OCI-LY7 (cell line): ENCODE measurements around the gene RHBDL2. TPM values are rescaled to one million over a fixed set of nuclear protein-coding genes. Genes with fewer than 3 reads are reported as not detected.
A peak's percentile ranks its signal among the peaks of the same experiment; 100 is the strongest.

Experiments used
- BruUV-seq: library from RNA; stranded (reverse); fragments of 400-500 nt; replicated peaks from 2 replicates; lab custom pipeline; 2021; lab: Mats Ljungman, UMichigan
- CTCF ChIA-PET: fragments of 300-600 bp; sonication (Branson Sonifier 250); formaldehyde crosslinking; loops from one replicate; lab custom pipeline; 2022; ENCODE audit warnings: antibody characterized with exemption; ENCODE audit not compliant: unreplicated experiment; lab: Charles Lee
- POLR2A ChIA-PET: fragments of 300-600 bp; sonication (Branson Sonifier 250); formaldehyde crosslinking; loops from one replicate; lab custom pipeline; 2022; ENCODE audit warnings: antibody characterized with exemption; lab: Charles Lee
- DNase-seq: peaks from one replicate; pipeline ENCODE4 v3.0.0-alpha.2; 2015; ENCODE audit warnings: low spot score
- H2AFZ ChIP-seq: fragments of 200-600 bp; sonication (generic), shearing (Covaris generic); 2 replicates; pipeline ENCODE4 v1.6.1; 2014; ENCODE audit warnings: mild to moderate bottlenecking, antibody characterized with exemption, low read length, moderate library complexity
- H3K27ac ChIP-seq: fragments of 200-600 bp; sonication (generic); 2 replicates; pipeline ENCODE4 v1.5.1; 2014; ENCODE audit warnings: mixed run types, low read depth, mild to moderate bottlenecking, moderate library complexity, low read length, inconsistent platforms; ENCODE audit not compliant: poor library complexity, severe bottlenecking
- H3K36me3 ChIP-seq: fragments of 200-600 bp; sonication (generic); 2 replicates; pipeline ENCODE4 v1.6.1; 2014; ENCODE audit warnings: mild to moderate bottlenecking, antibody characterized with exemption, low read length, moderate library complexity, mixed read lengths; ENCODE audit not compliant: insufficient read depth
- H3K4me1 ChIP-seq: fragments of 200-600 bp; sonication (generic); 2 replicates; pipeline ENCODE4 v1.5.1; 2014; ENCODE audit warnings: mild to moderate bottlenecking, low read length; ENCODE audit not compliant: insufficient read depth, poor library complexity, severe bottlenecking
- H3K4me2 ChIP-seq: fragments of 200-600 bp; sonication (generic); 2 replicates; pipeline ENCODE4 v1.6.1; 2014; ENCODE audit warnings: mild to moderate bottlenecking, low read length
- H3K4me3 ChIP-seq: fragments of 200-600 bp; sonication (generic); 2 replicates; pipeline ENCODE4 v1.5.1; 2014; ENCODE audit warnings: mild to moderate bottlenecking, low read depth, low read length; ENCODE audit not compliant: poor library complexity, severe bottlenecking
- H3K79me2 ChIP-seq: fragments of 200-600 bp; sonication (generic); 2 replicates; pipeline ENCODE4 v1.6.1; 2016; ENCODE audit warnings: low read depth, mild to moderate bottlenecking, low read length, moderate library complexity, mixed read lengths; ENCODE audit not compliant: insufficient read depth
- H3K9me2 ChIP-seq: fragments of 200-600 bp; sonication (generic); 2 replicates; pipeline ENCODE4 v1.6.1; 2016; ENCODE audit warnings: mild to moderate bottlenecking, low read length, mixed read lengths; ENCODE audit not compliant: insufficient read depth
- H3K9me3 ChIP-seq: fragments of 200-600 bp; sonication (generic); 2 replicates; pipeline ENCODE4 v1.6.1; 2014; ENCODE audit warnings: mild to moderate bottlenecking, mixed run types, low read length, mixed read lengths
- H4K20me1 ChIP-seq: fragments of 200-600 bp; sonication (generic); 2 replicates; pipeline ENCODE4 v1.6.1; 2014; ENCODE audit warnings: mild to moderate bottlenecking, antibody characterized with exemption, low read length, moderate library complexity, mixed read lengths; ENCODE audit not compliant: insufficient read depth
- EZH2phosphoT487 ChIP-seq: fragments of 200-600 bp; sonication (generic); IDR thresholded peaks from 2 replicates; pipeline ENCODE4 v1.6.1; 2018; ENCODE audit warnings: low read depth, borderline replicate concordance, mild to moderate bottlenecking, mixed run types, antibody characterized with exemption, low read length, moderate library complexity, mixed read lengths
- intact Hi-C: fragments of 100-400 bp; cut with micrococcal nuclease; formaldehyde crosslinking; loops from one replicate; pipeline ENCODE4 v1.10.0; 2022; ENCODE audit not compliant: unreplicated experiment
- total RNA-seq, 2 experiments: library from RNA; depleted of rRNA in 1 of 2; stranded (reverse); fragments of >200 nt in 1 of 2; shearing (Covaris generic) in 1 of 2; gene quantifications; 2 replicates each; pipeline ENCODE4 v1.2.3, GENCODE V29; 2014 to 2022
- TF ChIP-seq, protein P1 (sequence below): fragments of 200-600 bp; sonication (generic); conservative IDR thresholded peaks from 2 replicates; pipeline ENCODE4 v1.5.1; 2014; ENCODE audit warnings: mild to moderate bottlenecking, antibody characterized with exemption, low read length, moderate library complexity, mixed read lengths

RHBDL2 gene
- total RNA-seq, 2 experiments from 2014 or later, result not detected

- H3K27ac ChIP-seq, result no peak overlapping the region
- CTCF ChIA-PET, result no interaction called here
- no TSS peak for BruUV-seq
- peak; percentile 65 for DNase-seq
- POLR2A ChIA-PET, result interaction anchor here (0.7 kb wide), 1 partner anchor 273 kb away, joined by 4 read pairs; no protein-coding TSS in a partner anchor
- intact Hi-C loops, result loop anchor here (2.0 kb wide), 1 partner anchor 14 kb away; the partner anchor contains the start of gene MYCBP
- H3K9me2 ChIP-seq, result no peaks in the 10 kb centered on the region
- peak overlapping the region; percentile 91 for H3K4me3 ChIP-seq
- TF ChIP-seq EZH2phosphoT487, result no peak
- TF ChIP-seq, protein P1, sequence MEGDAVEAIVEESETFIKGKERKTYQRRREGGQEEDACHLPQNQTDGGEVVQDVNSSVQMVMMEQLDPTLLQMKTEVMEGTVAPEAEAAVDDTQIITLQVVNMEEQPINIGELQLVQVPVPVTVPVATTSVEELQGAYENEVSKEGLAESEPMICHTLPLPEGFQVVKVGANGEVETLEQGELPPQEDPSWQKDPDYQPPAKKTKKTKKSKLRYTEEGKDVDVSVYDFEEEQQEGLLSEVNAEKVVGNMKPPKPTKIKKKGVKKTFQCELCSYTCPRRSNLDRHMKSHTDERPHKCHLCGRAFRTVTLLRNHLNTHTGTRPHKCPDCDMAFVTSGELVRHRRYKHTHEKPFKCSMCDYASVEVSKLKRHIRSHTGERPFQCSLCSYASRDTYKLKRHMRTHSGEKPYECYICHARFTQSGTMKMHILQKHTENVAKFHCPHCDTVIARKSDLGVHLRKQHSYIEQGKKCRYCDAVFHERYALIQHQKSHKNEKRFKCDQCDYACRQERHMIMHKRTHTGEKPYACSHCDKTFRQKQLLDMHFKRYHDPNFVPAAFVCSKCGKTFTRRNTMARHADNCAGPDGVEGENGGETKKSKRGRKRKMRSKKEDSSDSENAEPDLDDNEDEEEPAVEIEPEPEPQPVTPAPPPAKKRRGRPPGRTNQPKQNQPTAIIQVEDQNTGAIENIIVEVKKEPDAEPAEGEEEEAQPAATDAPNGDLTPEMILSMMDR, result no peak
- H3K9me3 ChIP-seq, result no peaks in the 10 kb centered on the region
- H3K4me1 ChIP-seq, result peaks cover 18% of the 10 kb centered on the region
- peaks cover 41% of the 10 kb centered on the region for H3K36me3 ChIP-seq
- peaks cover 32% of the 10 kb centered on the region for H3K79me2 ChIP-seq
- 0 out of 2 replicates have a peak, but pooled peaks cover 4% of the 10 kb centered on the region for H4K20me1 ChIP-seq
- H2AFZ ChIP-seq, result peak overlapping the region; percentile 23; the same call in 1 of the 2 replicates
- H3K4me2 ChIP-seq, result peak overlapping the region; percentile 84
Measured at GRCh38 chr1:38858833-38859560, 82.6 kb downstream of the RHBDL2 start.

DNA sequence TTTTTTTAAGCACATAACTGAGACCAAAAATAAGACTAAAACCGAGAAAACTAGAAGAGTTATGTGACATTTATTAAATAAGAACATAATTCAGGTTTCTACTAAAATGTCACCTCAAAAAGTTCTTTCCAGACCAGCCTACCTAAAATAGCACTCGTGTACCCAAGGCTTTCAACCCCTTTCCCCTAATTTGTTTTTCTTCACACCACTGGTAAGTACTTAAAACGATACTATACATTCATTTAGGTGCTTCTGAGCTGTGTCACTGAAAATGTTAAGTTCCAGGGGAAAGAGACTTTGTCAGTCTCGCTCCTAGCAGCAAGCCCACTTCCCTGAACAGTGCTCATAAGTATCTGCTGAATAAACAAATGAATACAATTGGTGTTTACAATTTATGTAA, 88.8 kb downstream of the RHBDL2 start:
- Histone ChIP-seq H3K9me3 (no peaks in the 10 kb centered on the region), H3K79me2 (peaks cover 12% of the 10 kb centered on the region), H3K9me2 (no peaks in the 10 kb centered on the region), H3K4me1 (peaks cover 9% of the 10 kb centered on the region), H3K36me3 (peaks cover 60% of the 10 kb centered on the region), H2AFZ (no peak overlapping the region), H4K20me1 (0 out of 2 replicates have a peak, but pooled peaks cover under 1% of the 10 kb centered on the region), H3K27ac (no peak overlapping the region), H3K4me2 (no peak overlapping the region), H3K4me3 (no peak overlapping the region)
- ChIA-PET POLR2A (interaction anchor here (0.6 to 0.7 kb wide), 2 partner anchors 389 to 884 kb away, joined by 3 to 4 read pairs; no protein-coding TSS in a partner anchor), CTCF (no interaction called here)
- no TSS peak for BruUV-seq
- TF ChIP-seq, protein P1, result no peak
- no peak for TF ChIP-seq EZH2phosphoT487
- intact Hi-C loops, result no loop called here
- no peak for DNase-seq

GRCh38 chr1:38848071-38848470, 93.6 kb downstream of the RHBDL2 start:
- intact Hi-C loops, result no loop called here
- no TSS peak for BruUV-seq
- Histone ChIP-seq H3K9me3 (no peaks in the 10 kb centered on the region), H3K4me3 (no peak overlapping the region), H3K4me1 (peaks cover 10% of the 10 kb centered on the region), H4K20me1 (no peaks in the 10 kb centered on the region), H2AFZ (peak overlapping the region; percentile 5; the same call in 1 of the 2 replicates), H3K9me2 (no peaks in the 10 kb centered on the region), H3K36me3 (peaks cover 68% of the 10 kb centered on the region), H3K79me2 (no peaks in the 10 kb centered on the region), H3K4me2 (peak overlapping the region; percentile 7; the same call in 1 of the 2 replicates), H3K27ac (peak overlapping the region; percentile 45)
- peak; percentile 35 for DNase-seq
- ChIA-PET CTCF (no interaction called here), POLR2A (interaction anchor here (0.6 to 1.0 kb wide), 3 partner anchors 34 to 725 kb away, joined by 3 to 7 read pairs (median 3); partner anchors contain the start of gene GJA9)
- TF ChIP-seq EZH2phosphoT487, result no peak
- TF ChIP-seq, protein P1, result no peak
